DND-41 (cell line): ENCODE measurements around the gene CERS6.

Experiments used
- ATAC-seq: fragments of 200-7000 bp; cut with Tn5 transposase; 3 replicates; pipeline ENCODE4 v1.9.1; 2021; ENCODE audit warnings: low read depth; ENCODE audit not compliant: insufficient read depth
- DNase-seq: peaks from one replicate; pipeline ENCODE4 v3.0.0-alpha.2; 2020
- H2AFZ ChIP-seq: 2 replicates; pipeline ENCODE4 v1.6.0; 2012; ENCODE audit warnings: low read depth, low read length
- H3K27ac ChIP-seq: 2 replicates; pipeline ENCODE4 v1.5.1; 2012; ENCODE audit warnings: low read length, inconsistent platforms
- H3K27me3 ChIP-seq: fragments of 200-600 bp; sonication (generic); 2 replicates; pipeline ENCODE4 v1.6.0; 2012; ENCODE audit warnings: low read length, mild to moderate bottlenecking, inconsistent platforms; ENCODE audit not compliant: insufficient read depth, poor library complexity
- H3K36me3 ChIP-seq: 2 replicates; pipeline ENCODE4 v1.5.1; 2012; ENCODE audit warnings: low read length, inconsistent platforms; ENCODE audit not compliant: insufficient read depth
- H3K4me1 ChIP-seq: 2 replicates; pipeline ENCODE4 v1.5.1; 2012; ENCODE audit warnings: mild to moderate bottlenecking, low read length; ENCODE audit not compliant: insufficient read depth
- H3K4me2 ChIP-seq: 2 replicates; pipeline ENCODE4 v1.6.0; 2012; ENCODE audit warnings: mild to moderate bottlenecking, moderate library complexity, low read length, inconsistent platforms; ENCODE audit not compliant: insufficient read depth
- H3K4me3 ChIP-seq, 2 experiments: fragments of 200-600 bp in 1 of 2; shearing (Covaris generic) in 1 of 2; 2 replicates each; pipeline ENCODE4 v1.5.1; 2012 to 2016; ENCODE audit warnings: inconsistent platforms in 2 of 2, low read length in 2 of 2, mild to moderate bottlenecking in 2 of 2, low read depth in 1 of 2, moderate library complexity in 1 of 2
- H3K79me2 ChIP-seq: 2 replicates; pipeline ENCODE4 v1.6.0; 2012; ENCODE audit warnings: low read length, inconsistent platforms; ENCODE audit not compliant: insufficient read depth
- H3K9ac ChIP-seq: 2 replicates; pipeline ENCODE4 v1.6.0; 2012; ENCODE audit warnings: low read depth, mild to moderate bottlenecking, inconsistent platforms, low read length, moderate library complexity
- H3K9me3 ChIP-seq: 2 replicates; pipeline ENCODE4 v1.5.1; 2012; ENCODE audit warnings: low read length, moderate library complexity, mild to moderate bottlenecking, inconsistent platforms; ENCODE audit not compliant: insufficient read depth, severe bottlenecking
- H4K20me1 ChIP-seq: 2 replicates; pipeline ENCODE4 v1.6.0; 2012; ENCODE audit warnings: low read length; ENCODE audit not compliant: insufficient read depth
- EZH2 ChIP-seq: IDR thresholded peaks from 3 replicates; pipeline ENCODE4 v1.6.1; 2012; ENCODE audit warnings: borderline replicate concordance, low read depth, mild to moderate bottlenecking, moderate library complexity, low read length, inconsistent platforms; ENCODE audit not compliant: severe bottlenecking
- TF ChIP-seq, protein P1 (sequence below): IDR thresholded peaks from 2 replicates; pipeline ENCODE4 v1.5.1; 2012; ENCODE audit warnings: borderline replicate concordance, low read length, moderate library complexity, mild to moderate bottlenecking; ENCODE audit not compliant: poor library complexity, severe bottlenecking; ENCODE audit errors: extremely low read depth

The CERS6 gene

DNA sequence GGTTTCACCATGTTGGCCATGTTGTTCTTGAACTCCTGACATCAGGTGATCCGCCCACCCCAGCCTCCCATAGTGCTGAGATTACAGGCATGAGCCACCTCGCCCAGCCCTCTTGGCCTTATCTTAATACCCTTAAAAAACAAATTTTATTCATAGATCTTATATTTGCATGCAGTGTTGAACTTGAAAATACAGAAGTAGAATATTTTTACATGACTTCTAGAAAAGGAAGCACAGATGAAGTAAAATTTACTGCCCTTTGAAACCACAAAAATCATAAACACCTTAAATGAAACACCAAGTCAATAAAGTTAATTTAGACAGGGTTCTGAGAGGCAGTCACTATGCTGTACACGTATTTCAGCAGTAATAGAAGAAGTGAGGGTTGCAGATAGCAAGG is 145.7 kb downstream of the CERS6 start:
- Histone ChIP-seq H3K4me1 (no peaks in the 10 kb centered on the region), H3K36me3 (peaks cover 10% of the 10 kb centered on the region; the same call in 1 of the 2 replicates), H3K27me3 (no peaks in the 10 kb centered on the region), H3K27ac (no peak overlapping the region), H2AFZ (no peak overlapping the region), H3K4me2 (no peak overlapping the region), H4K20me1 (no peaks in the 10 kb centered on the region; the same call in 1 of the 2 replicates), H3K4me3 (no peak overlapping the region), H3K79me2 (no peaks in the 10 kb centered on the region), H3K9me3 (peaks cover 25% of the 10 kb centered on the region), H3K9ac (no peak overlapping the region)
- ATAC-seq (no peak), DNase-seq (no peak)
- TF ChIP-seq, protein P1, sequence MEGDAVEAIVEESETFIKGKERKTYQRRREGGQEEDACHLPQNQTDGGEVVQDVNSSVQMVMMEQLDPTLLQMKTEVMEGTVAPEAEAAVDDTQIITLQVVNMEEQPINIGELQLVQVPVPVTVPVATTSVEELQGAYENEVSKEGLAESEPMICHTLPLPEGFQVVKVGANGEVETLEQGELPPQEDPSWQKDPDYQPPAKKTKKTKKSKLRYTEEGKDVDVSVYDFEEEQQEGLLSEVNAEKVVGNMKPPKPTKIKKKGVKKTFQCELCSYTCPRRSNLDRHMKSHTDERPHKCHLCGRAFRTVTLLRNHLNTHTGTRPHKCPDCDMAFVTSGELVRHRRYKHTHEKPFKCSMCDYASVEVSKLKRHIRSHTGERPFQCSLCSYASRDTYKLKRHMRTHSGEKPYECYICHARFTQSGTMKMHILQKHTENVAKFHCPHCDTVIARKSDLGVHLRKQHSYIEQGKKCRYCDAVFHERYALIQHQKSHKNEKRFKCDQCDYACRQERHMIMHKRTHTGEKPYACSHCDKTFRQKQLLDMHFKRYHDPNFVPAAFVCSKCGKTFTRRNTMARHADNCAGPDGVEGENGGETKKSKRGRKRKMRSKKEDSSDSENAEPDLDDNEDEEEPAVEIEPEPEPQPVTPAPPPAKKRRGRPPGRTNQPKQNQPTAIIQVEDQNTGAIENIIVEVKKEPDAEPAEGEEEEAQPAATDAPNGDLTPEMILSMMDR = no peak
- no peak for TF ChIP-seq EZH2

DNA sequence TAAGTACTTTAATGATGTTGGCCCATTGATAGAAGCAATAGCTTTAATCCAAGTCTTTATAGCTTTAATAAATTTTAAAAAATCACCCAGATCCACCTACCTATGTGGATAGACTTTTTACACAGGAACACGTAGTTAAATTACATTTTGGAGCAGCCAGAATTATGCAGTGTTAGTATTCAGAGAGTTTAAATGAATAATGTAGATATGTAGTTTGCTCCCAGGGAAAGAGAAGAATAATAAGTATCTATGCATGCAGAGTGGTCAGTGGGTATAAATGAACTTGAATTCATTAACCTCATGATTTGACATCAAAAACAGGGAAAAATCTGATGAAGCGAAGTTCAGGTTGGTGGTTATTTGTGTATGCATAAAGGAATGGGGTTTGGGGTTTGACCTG is 146.3 kb downstream of the CERS6 start:
- TF ChIP-seq EZH2 = no peak
- TF ChIP-seq, protein P1 = no peak
- Histone ChIP-seq H3K79me2 (no peaks in the 10 kb centered on the region), H2AFZ (no peak overlapping the region), H3K36me3 (peaks cover 10% of the 10 kb centered on the region; the same call in 1 of the 2 replicates), H3K27ac (no peak overlapping the region), H3K4me2 (no peak overlapping the region), H3K9me3 (peaks cover 25% of the 10 kb centered on the region), H3K9ac (no peak overlapping the region), H4K20me1 (no peaks in the 10 kb centered on the region; the same call in 1 of the 2 replicates), H3K4me3 (no peak overlapping the region), H3K27me3 (no peaks in the 10 kb centered on the region), H3K4me1 (no peaks in the 10 kb centered on the region)
- no peak for ATAC-seq
- no peak for DNase-seq

DNA sequence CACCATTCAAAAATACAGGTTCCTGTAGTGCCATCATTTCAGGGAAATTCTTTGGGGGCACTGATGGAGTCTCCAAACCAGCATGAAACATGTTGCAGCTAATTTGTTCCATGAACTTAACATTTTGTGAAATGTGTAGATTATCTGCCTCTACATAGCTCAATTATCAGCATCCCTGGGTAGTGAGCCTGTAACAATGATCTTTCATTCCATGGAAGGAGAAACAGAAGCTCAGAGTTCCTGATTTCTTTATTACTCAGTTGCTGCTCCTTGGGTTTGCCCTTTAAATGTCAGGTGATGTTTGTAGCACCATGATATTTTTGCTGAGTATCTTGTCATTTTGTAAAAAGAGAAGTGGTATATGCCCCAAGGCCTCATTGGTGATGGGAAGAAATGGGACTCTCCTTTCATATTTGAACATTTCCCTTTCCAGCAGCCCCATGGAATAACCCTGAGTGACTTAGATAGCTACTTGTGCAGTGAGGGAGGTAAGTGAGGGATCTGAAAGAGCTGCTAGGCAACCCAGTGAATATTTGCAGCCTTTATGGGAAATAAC is 146.9 kb downstream of the CERS6 start:
- H3K79me2 ChIP-seq = no peaks in the 10 kb centered on the region
- H2AFZ ChIP-seq = no peak overlapping the region
- no peaks in the 10 kb centered on the region; the same call in 1 of the 2 replicates for H4K20me1 ChIP-seq
- H3K27ac ChIP-seq = no peak overlapping the region
- no peak overlapping the region for H3K4me3 ChIP-seq
- H3K9ac ChIP-seq = no peak overlapping the region
- H3K36me3 ChIP-seq = peaks cover 10% of the 10 kb centered on the region; the same call in 1 of the 2 replicates
- no peak for DNase-seq
- no peaks in the 10 kb centered on the region for H3K27me3 ChIP-seq
- no peak for ATAC-seq
- peaks cover 25% of the 10 kb centered on the region for H3K9me3 ChIP-seq
- TF ChIP-seq, protein P1 = no peak
- no peak for TF ChIP-seq EZH2
- H3K4me1 ChIP-seq = no peaks in the 10 kb centered on the region
- no peak overlapping the region for H3K4me2 ChIP-seq
